Activated T-cell treated with anti-CD3 and anti-CD28 coated beads, Interleukin-2, amount 50 U/mL, for 24 hours (primary cell): ENCODE results near the gene MFSD2A.

Experiments used
- DNase-seq: peaks from one replicate; pipeline ENCODE4 v3.0.0-alpha.2; 2020
- H3K27ac Mint-ChIP-seq: 2 replicates; pipeline ENCODE4 v1.8.0; 2020; ENCODE audit warnings: mild to moderate bottlenecking, mixed read lengths
- H3K27me3 Mint-ChIP-seq: 2 replicates; pipeline ENCODE4 v1.8.0; 2020; ENCODE audit warnings: mixed read lengths
- H3K36me3 Mint-ChIP-seq: 2 replicates; pipeline ENCODE4 v1.8.0; 2020; ENCODE audit warnings: low read depth, mixed read lengths
- H3K4me1 Mint-ChIP-seq: 2 replicates; pipeline ENCODE4 v1.8.0; 2020; ENCODE audit warnings: low read depth, mixed read lengths
- H3K4me3 Mint-ChIP-seq: 2 replicates; pipeline ENCODE4 v1.8.0; 2020; ENCODE audit warnings: mild to moderate bottlenecking, moderate library complexity, mixed read lengths
- H3K9me3 Mint-ChIP-seq: 2 replicates; pipeline ENCODE4 v1.8.0; 2020; ENCODE audit warnings: mixed read lengths

Gene MFSD2A

DNA sequence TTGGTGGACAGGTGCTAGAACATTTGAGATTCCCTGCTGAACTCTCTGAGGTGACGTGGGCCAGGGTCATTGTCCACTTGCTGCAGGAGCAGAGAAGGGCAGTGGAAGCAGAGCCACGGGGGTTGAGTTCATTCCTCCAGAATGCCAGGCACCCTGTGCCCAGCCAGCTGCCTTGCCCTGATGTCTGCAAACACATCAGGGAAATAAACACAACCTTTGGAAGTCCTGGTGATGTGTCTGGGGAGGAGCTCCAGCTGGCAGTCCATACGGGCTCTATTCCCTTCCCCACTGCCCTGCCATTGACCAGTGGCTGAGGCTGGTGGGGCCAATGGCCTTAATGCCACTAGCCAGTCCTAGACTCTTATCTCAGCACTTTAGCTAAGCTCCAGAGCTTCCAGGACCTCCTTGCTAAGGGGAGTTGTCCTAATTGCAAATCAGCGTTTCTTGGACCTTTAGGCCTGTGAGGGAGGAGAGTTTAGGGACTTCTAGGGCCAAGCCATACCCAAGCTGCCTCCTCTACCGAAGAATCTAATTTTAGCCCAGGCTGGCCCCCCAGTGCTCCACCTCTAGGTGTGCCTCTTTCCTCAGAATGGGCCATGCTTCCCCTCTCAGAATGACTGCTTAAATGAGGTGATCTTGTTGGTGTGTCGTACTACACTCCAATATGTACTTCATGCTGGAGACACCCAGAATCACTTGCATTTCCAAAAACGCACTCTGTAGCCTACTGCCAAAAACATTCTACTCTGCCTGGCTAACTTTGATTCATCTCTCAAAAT is 25.9 kb upstream of the MFSD2A start:
- H3K27me3 Mint-ChIP-seq: no peaks in the 10 kb centered on the region

GRCh38 chr1:39933956-39934941 is 20.7 kb upstream of the MFSD2A start:
- H3K4me1 Mint-ChIP-seq: no peaks in the 10 kb centered on the region
- H3K27ac Mint-ChIP-seq: no peak overlapping the region
- DNase-seq: no peak
- H3K36me3 Mint-ChIP-seq: no peaks in the 10 kb centered on the region
- H3K4me3 Mint-ChIP-seq: no peak overlapping the region
- H3K9me3 Mint-ChIP-seq: no peaks in the 10 kb centered on the region
- H3K27me3 Mint-ChIP-seq: no peaks in the 10 kb centered on the region

More for the DNA sequence above, 25.9 kb upstream of the MFSD2A start:
- no peak for DNase-seq
- Mint-ChIP-seq H3K27ac (no peak overlapping the region), H3K36me3 (no peaks in the 10 kb centered on the region), H3K9me3 (no peaks in the 10 kb centered on the region), H3K4me3 (no peak overlapping the region), H3K4me1 (no peaks in the 10 kb centered on the region)

DNA sequence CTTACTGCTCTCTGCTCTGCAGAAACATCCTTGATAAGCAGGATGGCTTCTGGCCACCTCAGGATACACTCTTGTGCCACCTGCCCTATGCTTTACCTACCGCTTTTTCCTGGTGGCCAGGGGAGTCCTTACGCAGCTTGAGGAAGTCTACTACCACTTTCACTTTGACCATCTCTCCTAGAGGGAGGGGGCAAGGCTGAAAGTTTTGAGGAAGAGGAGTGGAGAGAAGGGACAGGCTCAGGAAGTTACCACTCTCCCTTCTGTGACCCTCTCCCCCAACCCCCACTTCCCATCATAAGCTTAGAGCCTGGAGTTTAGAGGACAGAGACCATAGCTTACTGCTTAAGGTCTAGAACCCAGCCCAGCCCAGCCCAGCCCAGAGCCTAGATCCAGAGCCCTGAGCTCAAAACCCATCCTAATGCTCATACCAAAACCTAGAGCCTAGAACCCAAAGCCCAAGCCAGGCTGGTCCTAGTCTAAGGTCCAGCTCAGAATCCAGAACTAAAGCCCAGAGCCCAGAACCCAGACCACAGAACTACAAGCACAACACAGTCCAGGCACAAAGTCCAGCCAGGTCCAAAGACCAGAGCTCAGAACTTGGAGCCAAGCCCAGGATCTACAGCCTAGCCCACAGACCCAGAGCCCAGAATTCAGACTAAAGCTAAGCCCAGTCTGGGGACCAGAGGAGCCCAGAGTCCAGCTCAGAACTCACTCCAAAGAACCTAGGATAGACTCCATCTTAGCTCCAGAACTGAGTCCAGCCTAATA is 18.0 kb upstream of the MFSD2A start:
- Mint-ChIP-seq H3K9me3 (no peaks in the 10 kb centered on the region), H3K4me3 (no peak overlapping the region), H3K4me1 (no peaks in the 10 kb centered on the region), H3K27ac (no peak overlapping the region), H3K36me3 (no peaks in the 10 kb centered on the region), H3K27me3 (no peaks in the 10 kb centered on the region)
- DNase-seq: no peak

GRCh38 chr1:39938856-39939255 is 16.1 kb upstream of the MFSD2A start:
- Mint-ChIP-seq H3K4me1 (no peaks in the 10 kb centered on the region), H3K27ac (no peak overlapping the region), H3K36me3 (no peaks in the 10 kb centered on the region), H3K27me3 (no peaks in the 10 kb centered on the region), H3K9me3 (no peaks in the 10 kb centered on the region), H3K4me3 (no peak overlapping the region)
- DNase-seq: no peak

DNA sequence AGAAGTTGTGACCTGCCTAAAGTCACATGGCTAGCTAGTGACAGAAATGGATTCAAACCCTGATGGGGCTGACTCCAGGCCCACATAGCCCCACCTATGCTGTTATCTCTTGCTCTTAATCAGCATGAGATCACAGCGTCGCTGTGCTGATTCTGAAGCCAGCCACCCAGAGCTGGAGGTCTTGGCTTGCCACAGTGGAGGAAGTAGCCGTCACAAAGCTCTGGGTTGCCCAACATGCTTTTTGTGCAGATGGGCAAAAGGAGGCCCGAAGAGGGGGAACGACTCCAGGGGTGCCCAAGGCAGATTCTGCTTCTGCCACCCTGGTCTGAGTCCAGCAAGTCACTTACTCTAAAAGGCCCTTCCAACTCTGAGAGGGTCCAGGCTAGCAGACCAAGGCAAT is 14.7 kb upstream of the MFSD2A start:
- no peaks in the 10 kb centered on the region for H3K9me3 Mint-ChIP-seq
- H3K36me3 Mint-ChIP-seq: no peaks in the 10 kb centered on the region
- no peak overlapping the region for H3K27ac Mint-ChIP-seq
- no peak overlapping the region for H3K4me3 Mint-ChIP-seq
- peaks cover 4% of the 10 kb centered on the region for H3K4me1 Mint-ChIP-seq
- no peak for DNase-seq
- no peaks in the 10 kb centered on the region for H3K27me3 Mint-ChIP-seq

- peaks cover 4% of the 10 kb centered on the region for H3K4me1 Mint-ChIP-seq
- no peaks in the 10 kb centered on the region for H3K36me3 Mint-ChIP-seq
- peaks cover 5% of the 10 kb centered on the region for H3K27me3 Mint-ChIP-seq
- no peak overlapping the region for H3K27ac Mint-ChIP-seq
- no peaks in the 10 kb centered on the region for H3K9me3 Mint-ChIP-seq
- DNase-seq: no peak
- H3K4me3 Mint-ChIP-seq: no peak overlapping the region
Observed at GRCh38 chr1:39940980-39941871, 13.7 kb upstream of the MFSD2A start.

DNA sequence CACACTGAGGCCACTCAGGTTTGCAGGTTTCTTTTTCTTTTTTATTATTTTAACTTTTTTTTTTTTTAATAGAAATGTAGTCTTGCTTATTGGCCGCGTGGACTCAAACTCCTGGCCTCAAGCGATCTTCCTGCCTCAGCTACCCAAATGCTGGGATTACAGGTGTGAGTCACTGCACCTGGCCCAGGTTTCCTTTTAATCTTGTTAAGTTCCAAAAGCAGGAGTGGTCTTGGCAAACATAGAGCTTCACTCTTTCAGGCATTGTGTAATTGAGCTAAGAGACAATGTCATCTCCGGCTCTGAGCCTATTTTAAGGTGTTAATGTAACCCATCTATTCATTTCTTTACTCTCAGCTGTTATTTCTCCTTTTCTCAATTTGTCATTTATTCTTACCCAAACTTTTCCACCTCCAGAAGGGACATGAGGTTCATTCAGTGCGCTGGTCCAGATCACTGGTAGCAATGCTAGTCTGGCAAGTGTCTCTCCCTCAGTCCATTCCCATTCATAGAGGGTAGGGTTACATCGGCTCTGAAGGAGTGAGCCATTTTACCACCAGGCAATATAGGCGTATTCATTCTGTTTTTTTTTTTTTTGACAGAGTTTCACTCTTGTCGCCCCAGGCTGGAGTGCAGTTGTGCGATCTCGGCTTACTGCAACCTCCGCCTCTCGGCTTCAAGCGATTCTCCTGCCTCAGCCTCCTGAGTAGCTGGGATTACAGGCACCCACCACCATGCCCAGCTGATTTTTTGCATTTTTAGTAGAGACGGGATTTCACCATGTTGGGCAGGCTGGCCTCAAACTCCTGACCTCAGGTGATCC is 11.3 kb upstream of the MFSD2A start:
- no peak overlapping the region for H3K4me3 Mint-ChIP-seq
- peaks cover 5% of the 10 kb centered on the region for H3K27me3 Mint-ChIP-seq
- H3K36me3 Mint-ChIP-seq: no peaks in the 10 kb centered on the region
- H3K9me3 Mint-ChIP-seq: no peaks in the 10 kb centered on the region
- no peak for DNase-seq
- peaks cover 4% of the 10 kb centered on the region for H3K4me1 Mint-ChIP-seq
- H3K27ac Mint-ChIP-seq: no peak overlapping the region

- Mint-ChIP-seq H3K9me3 (no peaks in the 10 kb centered on the region), H3K27ac (no peak overlapping the region)
- DNase-seq: no peak
Observed at GRCh38 chr1:39944410-39945112, 10.4 kb upstream of the MFSD2A start.

DNA sequence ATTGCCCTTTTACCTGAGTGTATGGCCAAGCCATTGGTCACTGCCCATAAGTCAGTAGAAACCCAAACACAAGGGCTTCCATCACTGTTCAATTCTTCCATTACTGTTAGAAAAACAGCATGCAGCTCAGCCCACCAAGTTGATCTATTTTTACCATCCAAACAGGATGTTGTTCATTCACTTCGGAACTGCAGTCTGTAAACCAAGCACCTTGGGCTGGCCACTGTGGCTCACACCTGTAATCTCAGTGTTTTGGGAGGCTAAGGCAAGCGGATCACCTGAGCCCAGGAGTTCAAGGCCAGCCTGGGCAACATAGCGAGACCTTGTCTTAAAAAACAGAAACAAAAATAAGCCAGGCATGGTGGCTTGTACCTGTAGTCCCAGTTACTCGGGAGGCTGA is 8.7 kb upstream of the MFSD2A start:
- peaks cover 8% of the 10 kb centered on the region for H3K4me1 Mint-ChIP-seq
- no peaks in the 10 kb centered on the region for H3K9me3 Mint-ChIP-seq
- H3K27ac Mint-ChIP-seq: no peak overlapping the region
- no peaks in the 10 kb centered on the region for H3K36me3 Mint-ChIP-seq
- peaks cover 5% of the 10 kb centered on the region for H3K27me3 Mint-ChIP-seq
- DNase-seq: no peak
- H3K4me3 Mint-ChIP-seq: no peak overlapping the region

More at GRCh38 chr1:39944410-39945112, 10.4 kb upstream of the MFSD2A start:
- H3K36me3 Mint-ChIP-seq: no peaks in the 10 kb centered on the region
- H3K4me3 Mint-ChIP-seq: no peak overlapping the region
- peaks cover 5% of the 10 kb centered on the region for H3K27me3 Mint-ChIP-seq
- H3K4me1 Mint-ChIP-seq: peaks cover 4% of the 10 kb centered on the region

DNA sequence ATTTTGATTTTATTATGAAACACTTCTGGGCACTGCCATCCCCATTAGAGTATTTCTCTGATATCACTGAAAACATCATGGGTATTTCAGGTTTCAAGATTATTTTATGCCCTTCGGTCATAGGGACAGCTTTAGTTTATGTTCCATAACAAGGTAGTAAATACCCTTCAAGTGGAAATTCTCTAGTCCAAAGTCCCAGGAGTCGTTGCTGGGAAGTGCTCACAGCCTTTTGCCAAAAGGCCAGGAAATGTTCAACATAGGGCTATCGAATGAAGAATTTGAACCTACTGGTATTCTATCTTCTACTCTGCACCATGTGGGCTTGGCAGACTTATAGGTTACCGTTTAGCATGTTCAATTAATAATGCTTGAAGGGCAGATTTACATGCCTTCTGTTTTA is 7.7 kb upstream of the MFSD2A start:
- H3K4me3 Mint-ChIP-seq: no peak overlapping the region
- no peaks in the 10 kb centered on the region for H3K36me3 Mint-ChIP-seq
- peaks cover 5% of the 10 kb centered on the region for H3K27me3 Mint-ChIP-seq
- H3K9me3 Mint-ChIP-seq: no peaks in the 10 kb centered on the region
- DNase-seq: no peak
- no peak overlapping the region for H3K27ac Mint-ChIP-seq
- H3K4me1 Mint-ChIP-seq: peaks cover 8% of the 10 kb centered on the region

DNA sequence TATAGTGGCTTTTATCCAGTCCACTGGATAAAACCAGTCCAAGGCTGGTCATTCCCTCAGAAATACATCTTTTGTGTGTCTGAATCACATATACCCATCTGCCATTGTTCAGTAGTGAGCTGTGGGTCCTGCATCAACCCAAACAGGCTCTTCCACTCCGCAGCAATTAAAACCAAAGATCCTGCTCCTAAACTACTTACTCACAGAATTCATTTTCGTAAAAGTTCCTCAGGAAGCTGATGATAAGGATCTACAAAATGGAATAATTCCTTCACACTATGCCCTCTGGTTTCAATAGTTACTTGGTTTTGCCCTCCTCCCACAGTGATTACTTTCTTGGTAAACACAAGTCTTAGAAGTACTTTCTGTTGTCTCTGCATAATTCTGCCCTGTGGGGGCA is 5.1 kb upstream of the MFSD2A start:
- Mint-ChIP-seq H3K27me3 (peaks cover 5% of the 10 kb centered on the region), H3K9me3 (no peaks in the 10 kb centered on the region), H3K4me1 (peaks cover 12% of the 10 kb centered on the region), H3K27ac (no peak overlapping the region), H3K36me3 (no peaks in the 10 kb centered on the region), H3K4me3 (no peak overlapping the region)
- no peak for DNase-seq

GRCh38 chr1:39951926-39952325 is 3.0 kb upstream of the MFSD2A start:
- H3K27me3 Mint-ChIP-seq: no peaks in the 10 kb centered on the region
- no peak overlapping the region for H3K27ac Mint-ChIP-seq

More at GRCh38 chr1:39951926-39952325, 3.0 kb upstream of the MFSD2A start:
- Mint-ChIP-seq H3K4me1 (peaks cover 25% of the 10 kb centered on the region), H3K9me3 (no peaks in the 10 kb centered on the region), H3K36me3 (peaks cover 15% of the 10 kb centered on the region), H3K4me3 (no peak overlapping the region)
- no peak for DNase-seq
